Caco-2 (cell line): ENCODE measurements around the gene MS4A1. TPM values are rescaled to one million over a fixed set of nuclear protein-coding genes. Genes with fewer than 3 reads are reported as not detected.

Experiments used
- BruUV-seq: library from RNA; stranded (reverse); fragments of 400-500 nt; replicated peaks from 2 replicates; lab custom pipeline; 2021; lab: Mats Ljungman, UMichigan
- CTCF ChIA-PET: fragments of 300-600 bp; sonication (Branson Sonifier 250); formaldehyde crosslinking; loops from one replicate; lab custom pipeline; 2022; ENCODE audit warnings: antibody characterized with exemption; lab: Charles Lee
- POLR2A ChIA-PET: fragments of 300-600 bp; sonication (Branson Sonifier 250); formaldehyde crosslinking; loops from one replicate; lab custom pipeline; 2022; ENCODE audit warnings: antibody characterized with exemption; lab: Charles Lee
- DNase-seq, 2 experiments: peaks; one replicate each; pipeline versions ENCODE4 v3.0.0 to v3.0.0-alpha.2; 2020 to 2022
- H3K27me3 ChIP-seq: replicated peaks from 2 replicates; pipeline ENCODE4 v1.6.0; 2011; ENCODE audit warnings: low read length; ENCODE audit not compliant: control insufficient read depth, insufficient read depth
- H3K36me3 ChIP-seq: 2 replicates; pipeline ENCODE4 v1.5.1; 2011; ENCODE audit warnings: low read length; ENCODE audit not compliant: control insufficient read depth, insufficient read depth
- H3K4me1 ChIP-seq: fragments of 250-450 bp; sonication (Bioruptor Pico); 2 replicates; pipeline ENCODE4 v1.5.1; 2020; ENCODE audit warnings: mild to moderate bottlenecking
- H3K4me3 ChIP-seq: 2 replicates; pipeline ENCODE4 v1.5.1; 2011; ENCODE audit warnings: low read depth, mild to moderate bottlenecking, control low read depth, low read length
- H3K9me3 ChIP-seq: fragments of 250-450 bp; sonication (Bioruptor Pico); 2 replicates; pipeline ENCODE4 v1.5.1; 2020; ENCODE audit warnings: mild to moderate bottlenecking, moderate library complexity
- H3K27ac Mint-ChIP-seq: one replicate; pipeline ENCODE4 v1.8.0; 2022; ENCODE audit warnings: mixed read lengths; ENCODE audit not compliant: unreplicated experiment
- H3K27me3 Mint-ChIP-seq: one replicate; pipeline ENCODE4 v1.8.0; 2022; ENCODE audit warnings: mixed read lengths; ENCODE audit not compliant: insufficient read depth, unreplicated experiment
- H3K36me3 Mint-ChIP-seq: one replicate; pipeline ENCODE4 v1.8.0; 2022; ENCODE audit warnings: mild to moderate bottlenecking, mixed read lengths; ENCODE audit not compliant: insufficient read depth, unreplicated experiment
- H3K4me1 Mint-ChIP-seq: one replicate; pipeline ENCODE4 v1.8.0; 2022; ENCODE audit warnings: low read depth, mixed read lengths; ENCODE audit not compliant: unreplicated experiment
- H3K4me3 Mint-ChIP-seq: one replicate; pipeline ENCODE4 v1.8.0; 2022; ENCODE audit warnings: mild to moderate bottlenecking, moderate library complexity, mixed read lengths; ENCODE audit not compliant: unreplicated experiment
- H3K9me3 Mint-ChIP-seq: one replicate; pipeline ENCODE4 v1.8.0; 2022; ENCODE audit warnings: mixed read lengths; ENCODE audit not compliant: unreplicated experiment
- intact Hi-C: fragments of 100-400 bp; cut with micrococcal nuclease; formaldehyde crosslinking; loops from one replicate; pipeline ENCODE4 v1.10.0; 2022; ENCODE audit not compliant: unreplicated experiment
- total RNA-seq: library from RNA; stranded (reverse); gene quantifications from 2 replicates; pipeline ENCODE4 v1.2.3, GENCODE V29; 2022
- TF ChIP-seq, protein P1 (sequence below), 2 experiments: fragments of 200-600 bp in 1 of 2; IDR thresholded peaks; 1 replicate in 1 of 2; 2 replicates in 1 of 2; pipeline versions ENCODE4 v1.5.1 to v1.8.0; 2011 to 2022; ENCODE audit warnings: antibody characterized with exemption in 1 of 2, control low read depth in 1 of 2, inconsistent platforms in 1 of 2, low read depth in 1 of 2, low read length in 1 of 2, mild to moderate bottlenecking in 1 of 2, moderate library complexity in 1 of 2; ENCODE audit not compliant: insufficient read depth in 1 of 2, severe bottlenecking in 1 of 2, unreplicated experiment in 1 of 2

Gene MS4A1
- total RNA-seq, 1 experiment from 2014 or later, result not detected

DNA sequence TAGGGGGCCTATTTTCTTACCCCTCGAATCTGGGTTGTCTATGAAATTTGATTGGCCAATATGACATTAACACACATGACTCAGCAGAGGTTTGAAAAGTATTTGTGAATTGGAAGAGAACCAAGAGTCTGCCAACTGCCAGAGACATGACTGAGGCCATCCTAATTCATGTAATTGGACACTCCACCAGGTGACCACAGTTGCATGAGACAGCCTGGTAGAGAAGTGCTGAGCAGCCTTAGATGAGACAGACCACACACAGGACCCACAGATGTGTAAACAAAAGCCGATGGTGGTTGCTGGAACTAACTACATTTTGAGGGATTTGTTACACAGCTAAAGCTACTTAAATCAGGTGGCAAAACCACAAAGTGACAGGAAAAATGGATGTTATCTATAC, 27.1 kb upstream of the MS4A1 start:
- TF ChIP-seq, protein P1, sequence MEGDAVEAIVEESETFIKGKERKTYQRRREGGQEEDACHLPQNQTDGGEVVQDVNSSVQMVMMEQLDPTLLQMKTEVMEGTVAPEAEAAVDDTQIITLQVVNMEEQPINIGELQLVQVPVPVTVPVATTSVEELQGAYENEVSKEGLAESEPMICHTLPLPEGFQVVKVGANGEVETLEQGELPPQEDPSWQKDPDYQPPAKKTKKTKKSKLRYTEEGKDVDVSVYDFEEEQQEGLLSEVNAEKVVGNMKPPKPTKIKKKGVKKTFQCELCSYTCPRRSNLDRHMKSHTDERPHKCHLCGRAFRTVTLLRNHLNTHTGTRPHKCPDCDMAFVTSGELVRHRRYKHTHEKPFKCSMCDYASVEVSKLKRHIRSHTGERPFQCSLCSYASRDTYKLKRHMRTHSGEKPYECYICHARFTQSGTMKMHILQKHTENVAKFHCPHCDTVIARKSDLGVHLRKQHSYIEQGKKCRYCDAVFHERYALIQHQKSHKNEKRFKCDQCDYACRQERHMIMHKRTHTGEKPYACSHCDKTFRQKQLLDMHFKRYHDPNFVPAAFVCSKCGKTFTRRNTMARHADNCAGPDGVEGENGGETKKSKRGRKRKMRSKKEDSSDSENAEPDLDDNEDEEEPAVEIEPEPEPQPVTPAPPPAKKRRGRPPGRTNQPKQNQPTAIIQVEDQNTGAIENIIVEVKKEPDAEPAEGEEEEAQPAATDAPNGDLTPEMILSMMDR (IDR thresholded peaks at IDR 0.05; ENCODE audit: insufficient read depth in 1 of 2, low read depth in 1 of 2, low read length in 1 of 2, severe bottlenecking in 1 of 2, unreplicated experiment in 1 of 2), result no peak
- BruUV-seq, result no TSS peak
- H3K4me3 Mint-ChIP-seq, result no peak overlapping the region
- H3K27ac Mint-ChIP-seq, result no peak overlapping the region
- no peaks in the 10 kb centered on the region for H3K4me1 Mint-ChIP-seq
- no peaks in the 10 kb centered on the region for H3K36me3 ChIP-seq
- intact Hi-C loops, result no loop called here
- no peak overlapping the region for H3K4me3 ChIP-seq
- DNase-seq, result no peak
- H3K27me3 ChIP-seq, result no peaks in the 10 kb centered on the region
- H3K9me3 Mint-ChIP-seq, result no peaks in the 10 kb centered on the region
- POLR2A ChIA-PET, result no interaction called here
- no peaks in the 10 kb centered on the region for H3K9me3 ChIP-seq
- H3K27me3 Mint-ChIP-seq, result peaks cover 5% of the 10 kb centered on the region
- H3K36me3 Mint-ChIP-seq, result no peaks in the 10 kb centered on the region
- CTCF ChIA-PET, result no interaction called here
- no peaks in the 10 kb centered on the region for H3K4me1 ChIP-seq

DNA sequence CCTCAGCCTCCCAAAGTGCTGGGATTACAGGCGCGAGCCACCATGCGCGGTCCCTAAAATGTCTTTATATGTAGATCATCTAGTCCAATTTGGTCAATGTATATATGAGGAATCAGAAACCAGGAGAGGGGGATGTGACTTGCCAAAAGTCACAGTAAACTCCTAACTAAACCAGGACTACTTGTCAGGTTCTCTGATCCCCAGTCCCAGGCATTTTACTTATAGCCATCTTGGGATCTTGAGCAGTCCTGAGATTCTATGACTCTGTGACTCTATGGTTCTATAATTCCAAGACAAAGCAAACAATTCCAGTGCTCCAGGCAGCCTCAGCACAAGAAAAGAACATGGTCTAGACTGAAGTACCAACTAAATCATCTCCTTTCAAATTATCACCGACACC, 26.4 kb upstream of the MS4A1 start, which contains the start of gene MS4A5:
Gene MS4A5, plus strand, starts transcription at position 301 of the 400 bp plus-strand sequence. CDS start 103 bp downstream, outside the sequence.
- BruUV-seq, result no TSS peak
- no peak within 1 kb of the TSS for H3K27ac Mint-ChIP-seq

DNA sequence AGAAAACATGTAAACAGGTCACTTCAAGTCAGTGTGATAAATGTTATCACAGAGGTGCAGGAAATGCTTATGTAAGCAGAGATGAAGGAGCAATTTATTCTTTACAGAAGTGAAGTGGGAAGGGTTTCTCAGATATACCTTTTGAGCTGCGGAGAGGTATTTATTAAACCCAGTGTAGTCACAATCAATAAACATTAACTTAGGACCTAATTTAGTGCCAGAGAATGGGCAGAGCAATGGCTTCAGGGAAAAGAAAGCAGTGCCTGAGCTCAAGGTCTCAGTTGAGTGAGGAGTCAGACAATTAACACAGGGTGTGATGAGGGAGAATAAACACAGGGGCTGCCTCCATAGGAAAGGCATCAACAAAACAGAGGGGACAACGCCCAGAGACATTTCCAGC, 24.4 kb upstream of the MS4A1 start:
- BruUV-seq, result no TSS peak
- intact Hi-C loops, result no loop called here
- Mint-ChIP-seq H3K4me3 (no peak overlapping the region), H3K9me3 (no peaks in the 10 kb centered on the region), H3K27me3 (peaks cover 5% of the 10 kb centered on the region), H3K36me3 (no peaks in the 10 kb centered on the region), H3K4me1 (no peaks in the 10 kb centered on the region), H3K27ac (no peak overlapping the region)
- Histone ChIP-seq H3K4me1 (no peaks in the 10 kb centered on the region), H3K4me3 (no peak overlapping the region), H3K9me3 (no peaks in the 10 kb centered on the region), H3K27me3 (no peaks in the 10 kb centered on the region), H3K36me3 (no peaks in the 10 kb centered on the region)
- ChIA-PET CTCF (no interaction called here), POLR2A (no interaction called here)
- TF ChIP-seq, protein P1 (IDR thresholded peaks at IDR 0.05; ENCODE audit: insufficient read depth in 1 of 2, low read depth in 1 of 2, low read length in 1 of 2, severe bottlenecking in 1 of 2, unreplicated experiment in 1 of 2), result no peak
- DNase-seq, result no peak

More for the DNA sequence above, 26.4 kb upstream of the MS4A1 start, which contains the start of gene MS4A5:
- intact Hi-C loops, result no loop called here
- no peak within 1 kb of the TSS for H3K4me3 Mint-ChIP-seq
- DNase-seq, result no peak
- Histone ChIP-seq H3K36me3 (no peaks in the 10 kb centered on the region), H3K4me1 (no peaks in the 10 kb centered on the region), H3K9me3 (no peaks in the 10 kb centered on the region), H3K4me3 (no peak within 1 kb of the TSS), H3K27me3 (no peaks in the 10 kb centered on the region)
- CTCF ChIA-PET, result no interaction called here
- H3K4me1 Mint-ChIP-seq, result no peaks in the 10 kb centered on the region
- POLR2A ChIA-PET, result no interaction called here
- no peaks in the 10 kb centered on the region for H3K9me3 Mint-ChIP-seq
- H3K27me3 Mint-ChIP-seq, result peaks cover 5% of the 10 kb centered on the region
- no peaks in the 10 kb centered on the region for H3K36me3 Mint-ChIP-seq
- TF ChIP-seq, protein P1 (IDR thresholded peaks at IDR 0.05; ENCODE audit: insufficient read depth in 1 of 2, low read depth in 1 of 2, low read length in 1 of 2, severe bottlenecking in 1 of 2, unreplicated experiment in 1 of 2), result no peak
